ENCODE measurements around the gene CYFIP1.

GRCh38 chr15:22992024-22992326, 11.8 kb upstream of the CYFIP1 start:
- no peak for TF ChIP-seq CTCF (IDR thresholded peaks at IDR 0.05 in 8 of 11, conservative IDR thresholded peaks at IDR 0.05 in 3 of 11)
- TF ChIP-seq POLR2AphosphoS5 (IDR thresholded peaks at IDR 0.05): no peak
- TF ChIP-seq POLR2A (IDR thresholded peaks at IDR 0.05): no peak

All from spleen (tissue), 7 donors.